K562 (cell line): ENCODE data around the gene AIFM3. TPM values are rescaled to one million over a fixed set of nuclear protein-coding genes. Genes with fewer than 3 reads are reported as not detected.
A peak's percentile ranks its signal among the peaks of the same experiment; 100 is the strongest.

Source experiments
- ARNT ChIP-seq, 2 experiments: fragments of 450-650 bp; IDR thresholded peaks; 2 replicates each; pipeline ENCODE4 v1.6.1; 2016; ENCODE audit warnings: mild to moderate bottlenecking in 1 of 2
- ATF2 ChIP-seq: sonication (generic); formaldehyde crosslinking; IDR thresholded peaks from 2 replicates; pipeline ENCODE4 v1.8.1; 2022; ENCODE audit warnings: missing genetic modification reagents
- BCLAF1 ChIP-seq, 2 experiments: fragments of 450-650 bp in 1 of 2; IDR thresholded peaks; 2 replicates each; pipeline ENCODE4 v1.6.1; 2011 to 2017; ENCODE audit warnings: low read depth in 2 of 2, antibody characterized with exemption in 1 of 2, borderline replicate concordance in 1 of 2, low read length in 1 of 2, mild to moderate bottlenecking in 1 of 2, mixed read lengths in 1 of 2; ENCODE audit not compliant: control insufficient read depth in 1 of 2
- HMGXB4 ChIP-seq: sonication (generic); formaldehyde crosslinking; IDR thresholded peaks from 2 replicates; pipeline ENCODE4 v1.8.1; 2023; ENCODE audit warnings: mild to moderate bottlenecking, missing genetic modification reagents
- HNRNPUL1 ChIP-seq: fragments of 200-400 bp; formaldehyde crosslinking; IDR thresholded peaks from 2 replicates; pipeline ENCODE4 v1.6.1; 2017; ENCODE audit warnings: low read length
- KDM5B ChIP-seq: fragments of 200-600 bp; sonication (generic); IDR thresholded peaks from 2 replicates; pipeline ENCODE4 v1.6.1; 2012; ENCODE audit warnings: low read depth, mild to moderate bottlenecking, moderate library complexity, low read length, control low read depth, inconsistent platforms; ENCODE audit not compliant: insufficient replicate concordance
- MAX ChIP-seq: sonication (generic); formaldehyde crosslinking; IDR thresholded peaks from 2 replicates; pipeline ENCODE4 v1.9.0; 2022; ENCODE audit warnings: mild to moderate bottlenecking, missing genetic modification reagents
- MED1 ChIP-seq: sonication (generic); formaldehyde crosslinking; IDR thresholded peaks from 2 replicates; pipeline ENCODE4 v1.8.1; 2023; ENCODE audit warnings: missing genetic modification reagents, borderline replicate concordance
- MYC ChIP-seq, 2 experiments: fragments of 250-450 bp in 1 of 2; sonication (Bioruptor Pico) in 1 of 2; IDR thresholded peaks; 2 replicates each; pipeline versions ENCODE4 v1.5.1 to v1.6.1; 2012 to 2021; ENCODE audit warnings: low read depth in 2 of 2, borderline replicate concordance in 1 of 2, improper control_type of control experiment in 1 of 2, low read length in 1 of 2, mild to moderate bottlenecking in 1 of 2, moderate library complexity in 1 of 2
- POLR2AphosphoS2 ChIP-seq: IDR thresholded peaks from 2 replicates; pipeline ENCODE4 v1.6.1; 2012; ENCODE audit warnings: low read length, improper control_type of control experiment
- RAD21 ChIP-seq, 2 experiments: fragments of 250-450 bp in 1 of 2; fragments of 450-650 bp in 1 of 2; sonication (Bioruptor Pico) in 1 of 2; formaldehyde crosslinking in 1 of 2; IDR thresholded peaks in 1 of 2; conservative IDR thresholded peaks in 1 of 2; 2 replicates each; pipeline versions ENCODE4 v1.4.0 to v1.8.0; 2020 to 2022; ENCODE audit warnings: mild to moderate bottlenecking in 2 of 2, moderate library complexity in 1 of 2
- RB1 ChIP-seq: fragments of 450-650 bp; IDR thresholded peaks from 2 replicates; pipeline ENCODE4 v1.6.1; 2017; ENCODE audit warnings: low read depth, mild to moderate bottlenecking
- ZC3H4 ChIP-seq: sonication (generic); formaldehyde crosslinking; IDR thresholded peaks from 2 replicates; pipeline ENCODE4 v1.9.0; 2021; ENCODE audit warnings: missing genetic modification reagents, borderline replicate concordance
- ZNF143 ChIP-seq: sonication (generic); formaldehyde crosslinking; IDR thresholded peaks from 2 replicates; pipeline ENCODE4 v1.9.0; 2022; ENCODE audit warnings: mild to moderate bottlenecking, missing genetic modification reagents
- ZNF24 ChIP-seq: fragments of 450-650 bp; IDR thresholded peaks from 2 replicates; pipeline ENCODE4 v1.6.1; 2016
- ZNF655 ChIP-seq: fragments of 250-450 bp; sonication (Bioruptor Pico); IDR thresholded peaks from 2 replicates; pipeline ENCODE4 v1.5.0; 2021
- polyA plus RNA-seq, 8 experiments: library from polyadenylated mRNA; depleted of rRNA in 4 of 8; stranded (reverse) in 5 of 8; unstranded in 3 of 8; fragments of >200 nt; fragmentation: Nextera tagmentation in 2 of 8; fragmentation: Illumina TruSeq in 1 of 8; extraction: Ambion mirVana in 2 of 8; extraction: Trizol in 1 of 8; gene quantifications; 2 replicates each; pipeline versions ENCODE4 v1.2.1 to v1.2.3, GENCODE V29; 2011 to 2014; ENCODE audit warnings: inconsistent platforms in 1 of 8, missing spikeins in 1 of 8
- total RNA-seq, 7 experiments: library from RNA; depleted of rRNA in 6 of 7; stranded (reverse); fragments of >200 nt in 6 of 7; fragmentation: Illumina TruSeq in 2 of 7; extraction: Trizol in 2 of 7; gene quantifications; 2 replicates each; pipeline versions ENCODE4 v1.2.1 to v1.2.3, GENCODE V29; 2011 to 2021; ENCODE audit warnings: low replicate concordance in 1 of 7

The AIFM3 gene
- total and polyA plus RNA-seq, 9 of the 15 experiments (the other 6 are each of a cell fraction or from before 2014, with no cell fraction given) = 0.03 to 0.20 (median 0.07) TPM; not detected in 1

- TF ChIP-seq HNRNPUL1 = 0 out of 2 replicates have a peak, but pooled peaks have one; percentile 31
- TF ChIP-seq ZNF655 (CRISPR knock-in tag) = no peak
- TF ChIP-seq KDM5B = no peak
- peak; percentile 9; the same call in 1 of the 2 replicates for TF ChIP-seq ZNF24
- TF ChIP-seq ATF2 (CRISPR knock-in tag) = peak; percentile 12; the same call in 1 of the 2 replicates
- no peak for TF ChIP-seq ARNT (IDR thresholded peaks at IDR 0.05)
- TF ChIP-seq MED1 (CRISPR knock-in tag) = 0 out of 2 replicates have a peak, but pooled peaks have one; percentile 37
- TF ChIP-seq RB1 = no peak
- TF ChIP-seq ZNF143 = 0 out of 2 replicates have a peak, but pooled peaks have one; percentile 39
- peak; percentile 30 for TF ChIP-seq MAX (CRISPR knock-in tag)
- TF ChIP-seq ZC3H4 = no peak
- TF ChIP-seq MYC (IDR thresholded peaks at IDR 0.05; ENCODE audit: low read depth, low read length) = no peak
- 0 out of 2 replicates have a peak, but pooled peaks have one; percentile 40 for TF ChIP-seq MYC (CRISPR knock-in tag; IDR thresholded peaks at IDR 0.05; ENCODE audit: borderline replicate concordance, low read depth)
- no peak for TF ChIP-seq BCLAF1 (IDR thresholded peaks at IDR 0.05; ENCODE audit: borderline replicate concordance in 1 of 2, control insufficient read depth in 1 of 2, low read depth in 2 of 2, low read length in 1 of 2)
- TF ChIP-seq POLR2AphosphoS2 = 0 out of 2 replicates have a peak, but pooled peaks have one; percentile 32
- 0 out of 2 replicates have a peak, but pooled peaks have one; percentile 33 for TF ChIP-seq HMGXB4
- TF ChIP-seq RAD21 (CRISPR knock-in tag; conservative IDR thresholded peaks at IDR 0.05 in 1 of 2, IDR thresholded peaks at IDR 0.05 in 1 of 2) = no peak
Measured at GRCh38 chr22:20956258-20957101, 10.6 kb upstream of the AIFM3 start (continued).
